GM18951 (cell line): Measurements from ENCODE around the gene C20orf96.
"Not testable (repeated sequence)": the region's sequence is repeated elsewhere in the genome, so short reads cannot be mapped to it uniquely, and the experiment has no call there.

Experiments used
- POLR2A ChIP-seq: IDR thresholded peaks from 4 replicates; pipeline ENCODE4 v1.6.1; 2011; ENCODE audit warnings: mild to moderate bottlenecking; ENCODE audit not compliant: insufficient read length, insufficient read depth; ENCODE audit errors: extremely low read depth
- in situ Hi-C: fragments of 300-500 bp; cut with MboI; formaldehyde crosslinking; loops from one replicate; pipeline ENCODE4 v1.12.0; 2022; ENCODE audit warnings: low sequenced_read_pairs, mixed read lengths, inconsistent platforms; ENCODE audit not compliant: unreplicated experiment

C20orf96 gene, protein sequence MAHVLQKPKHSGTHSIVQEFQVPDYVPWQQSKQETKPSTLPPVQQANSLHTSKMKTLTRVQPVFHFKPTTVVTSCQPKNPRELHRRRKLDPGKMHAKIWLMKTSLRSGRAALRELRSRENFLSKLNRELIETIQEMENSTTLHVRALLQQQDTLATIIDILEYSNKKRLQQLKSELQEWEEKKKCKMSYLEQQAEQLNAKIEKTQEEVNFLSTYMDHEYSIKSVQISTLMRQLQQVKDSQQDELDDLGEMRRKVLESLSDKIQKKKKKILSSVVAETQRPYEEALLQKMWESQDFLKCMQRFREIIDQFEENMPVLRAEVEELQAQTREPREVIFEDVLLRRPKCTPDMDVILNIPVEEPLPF

GRCh38 chr20:290084-290831, at the start of gene C20orf96:
Gene C20orf96, minus strand, starts transcription at chr20:290750. Its CDS starts 140 bp downstream, at chr20:290610.
- TF ChIP-seq POLR2A: peak; percentile 51
- in situ Hi-C loops: no loop called here

- in situ Hi-C loops: not testable (repeated sequence)
Observed at GRCh38 chr20:336040-336439, 45.5 kb upstream of the C20orf96 start.

GRCh38 chr20:334578-334977, 44.0 kb upstream of the C20orf96 start:
- no peak for TF ChIP-seq POLR2A
- in situ Hi-C loops: no loop called here

DNA sequence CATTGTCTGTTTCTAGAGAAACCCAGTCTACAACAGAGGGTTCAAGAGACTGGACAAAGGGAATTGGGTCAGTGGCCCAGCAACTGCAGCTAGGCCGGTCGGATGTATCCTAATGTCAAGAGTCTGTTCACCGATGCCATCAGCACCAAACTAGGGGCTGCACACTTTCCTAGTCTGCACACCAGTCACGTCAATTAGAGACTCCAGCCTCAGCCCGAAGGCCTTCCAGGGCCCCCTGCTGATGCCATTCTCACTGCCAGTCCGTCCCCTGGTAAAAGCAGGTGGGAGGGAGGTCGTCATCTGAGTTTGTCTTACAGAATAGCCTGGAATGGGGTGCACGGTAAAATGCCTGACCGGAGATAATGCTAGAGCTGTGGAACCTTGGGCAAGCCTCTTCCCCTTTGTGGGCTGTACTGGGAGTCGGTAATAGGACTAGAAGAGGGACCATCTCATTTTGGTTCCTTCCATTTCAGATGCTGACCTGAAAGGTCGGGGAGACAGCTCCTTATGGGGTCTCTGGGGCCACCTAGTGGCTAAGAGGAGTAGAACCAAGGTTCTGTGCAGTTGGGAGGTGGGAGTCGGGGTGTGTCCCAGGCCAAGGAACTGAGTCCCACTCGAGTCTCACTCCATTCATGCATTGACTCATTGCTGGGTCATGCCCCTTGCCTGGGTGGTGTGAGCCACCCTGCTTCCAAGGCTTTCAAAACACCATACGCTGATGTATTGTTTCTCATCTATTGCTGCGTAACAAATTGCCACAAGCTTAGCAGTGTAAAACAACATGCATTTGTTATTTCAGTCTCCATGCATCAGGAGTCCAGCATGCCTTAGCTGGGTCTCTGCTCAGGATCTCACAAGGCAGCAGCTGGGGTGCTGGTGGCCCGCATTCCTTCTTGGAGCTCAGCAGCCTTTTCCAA, 39.9 kb upstream of the C20orf96 start:
- in situ Hi-C loops: no loop called here
- TF ChIP-seq POLR2A: no peak

GRCh38 chr20:329851-330232, 39.3 kb upstream of the C20orf96 start:
- in situ Hi-C loops: no loop called here
- no peak for TF ChIP-seq POLR2A

DNA sequence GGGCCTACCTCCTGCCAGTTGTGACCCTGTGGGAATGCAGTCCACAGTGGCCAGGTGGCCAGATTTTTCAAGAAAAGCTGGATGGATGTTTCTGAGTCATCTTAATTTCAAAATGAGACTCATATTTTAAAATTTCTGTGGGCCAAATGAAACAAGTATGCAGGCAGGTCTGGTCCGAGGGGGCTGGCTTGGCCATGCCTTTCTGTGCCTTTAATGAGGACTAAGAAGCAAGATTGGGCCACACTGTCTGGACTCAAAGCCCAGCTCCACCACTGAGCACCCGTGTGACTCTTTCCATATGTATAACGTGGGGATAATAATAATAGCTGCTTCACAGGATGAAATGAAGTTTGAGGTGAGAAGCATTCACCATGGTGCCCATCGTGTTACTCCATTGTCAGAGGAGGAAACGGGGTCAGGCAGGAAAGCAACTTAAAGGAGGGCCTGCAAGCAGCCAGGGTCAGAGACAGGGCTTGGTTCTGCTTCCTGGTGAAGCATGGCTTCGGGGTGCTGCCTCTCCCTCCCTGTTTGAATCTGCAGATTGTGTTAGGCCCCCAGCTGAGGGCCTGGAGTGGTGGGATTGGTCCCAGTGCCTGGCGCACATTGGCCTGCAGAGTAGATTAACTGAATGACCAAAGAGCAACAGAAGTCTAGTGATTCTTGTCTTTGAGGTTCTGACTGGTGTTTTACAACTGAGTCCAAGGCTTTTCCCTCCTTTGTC, 38.6 kb upstream of the C20orf96 start:
- TF ChIP-seq POLR2A: no peak
- in situ Hi-C loops: no loop called here

- TF ChIP-seq POLR2A: no peak
Observed at GRCh38 chr20:328027-328974, 37.8 kb upstream of the C20orf96 start.

GRCh38 chr20:327186-328026, 36.9 kb upstream of the C20orf96 start:
- TF ChIP-seq POLR2A: peak; percentile 58
- in situ Hi-C loops: no loop called here

More at GRCh38 chr20:328027-328974, 37.8 kb upstream of the C20orf96 start:
- in situ Hi-C loops: no loop called here

DNA sequence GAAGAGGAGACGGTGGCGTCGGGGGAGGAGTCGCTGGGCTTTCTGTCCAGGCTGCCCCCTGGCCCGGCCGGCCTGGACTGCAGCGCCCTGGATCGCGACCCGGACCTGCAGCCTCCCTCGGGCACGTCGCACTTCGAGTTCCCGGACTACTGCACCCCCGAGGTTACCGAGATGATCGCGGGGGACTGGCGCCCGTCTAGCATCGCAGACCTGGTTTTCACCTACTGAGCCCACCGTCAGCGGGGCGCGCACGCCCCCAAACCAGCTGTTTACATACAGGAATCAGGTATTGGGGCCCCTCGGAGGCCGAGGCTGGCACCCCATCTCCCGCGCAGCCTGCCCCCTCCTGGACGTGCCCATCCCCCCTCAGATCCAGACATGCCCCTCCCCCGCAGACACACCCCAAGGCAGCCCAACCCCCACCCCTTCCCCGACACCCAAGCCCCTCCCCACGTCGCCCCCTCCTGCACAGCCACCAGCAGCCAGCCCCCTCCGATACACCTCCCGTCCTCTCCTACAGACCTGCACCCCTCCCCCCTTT, 36.2 kb upstream of the C20orf96 start:
- in situ Hi-C loops: no loop called here
- TF ChIP-seq POLR2A: no peak

DNA sequence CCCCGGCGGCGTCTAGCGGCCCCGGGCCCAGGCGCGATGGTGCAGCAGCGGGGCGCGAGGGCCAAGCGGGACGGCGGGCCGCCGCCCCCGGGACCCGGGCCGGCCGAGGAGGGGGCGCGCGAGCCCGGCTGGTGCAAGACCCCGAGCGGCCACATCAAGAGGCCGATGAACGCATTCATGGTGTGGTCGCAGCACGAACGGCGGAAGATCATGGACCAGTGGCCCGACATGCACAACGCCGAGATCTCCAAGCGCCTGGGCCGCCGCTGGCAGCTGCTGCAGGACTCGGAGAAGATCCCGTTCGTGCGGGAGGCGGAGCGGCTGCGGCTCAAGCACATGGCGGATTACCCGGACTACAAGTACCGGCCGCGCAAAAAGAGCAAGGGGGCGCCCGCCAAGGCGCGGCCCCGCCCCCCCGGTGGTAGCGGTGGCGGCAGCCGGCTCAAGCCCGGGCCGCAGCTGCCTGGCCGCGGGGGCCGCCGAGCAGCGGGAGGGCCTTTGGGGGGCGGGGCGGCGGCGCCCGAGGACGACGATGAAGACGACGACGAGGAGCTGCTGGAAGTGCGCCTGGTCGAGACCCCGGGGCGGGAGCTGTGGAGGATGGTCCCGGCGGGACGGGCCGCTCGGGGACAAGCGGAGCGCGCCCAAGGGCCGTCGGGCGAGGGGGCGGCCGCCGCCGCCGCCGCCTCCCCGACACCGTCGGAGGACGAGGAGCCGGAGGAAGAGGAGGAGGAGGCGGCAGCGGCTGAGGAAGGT, 35.5 kb upstream of the C20orf96 start:
- TF ChIP-seq POLR2A: peak; percentile 8
- in situ Hi-C loops: no loop called here
